Astrocyte of the spinal cord (primary cell): ENCODE data around the gene SLCO4A1.

Experiments
- DNase-seq: peaks from one replicate; pipeline ENCODE4 v3.0.0; 2011; ENCODE audit warnings: low read depth, low spot score
- H3K4me3 ChIP-seq: 2 replicates; pipeline ENCODE4 v1.5.1; 2011; ENCODE audit warnings: low read depth, mild to moderate bottlenecking, low read length, moderate library complexity
- in situ Hi-C: cut with HindIII; loops from 2 replicates; pipeline ENCODE4 v1.10.0; 2017; ENCODE audit warnings: low sequenced_read_pairs
- TF ChIP-seq, protein P1 (sequence below): IDR thresholded peaks from 2 replicates; pipeline ENCODE4 v1.5.1; 2012; ENCODE audit warnings: low read depth, mild to moderate bottlenecking, low read length, inconsistent platforms

The SLCO4A1 gene

DNA sequence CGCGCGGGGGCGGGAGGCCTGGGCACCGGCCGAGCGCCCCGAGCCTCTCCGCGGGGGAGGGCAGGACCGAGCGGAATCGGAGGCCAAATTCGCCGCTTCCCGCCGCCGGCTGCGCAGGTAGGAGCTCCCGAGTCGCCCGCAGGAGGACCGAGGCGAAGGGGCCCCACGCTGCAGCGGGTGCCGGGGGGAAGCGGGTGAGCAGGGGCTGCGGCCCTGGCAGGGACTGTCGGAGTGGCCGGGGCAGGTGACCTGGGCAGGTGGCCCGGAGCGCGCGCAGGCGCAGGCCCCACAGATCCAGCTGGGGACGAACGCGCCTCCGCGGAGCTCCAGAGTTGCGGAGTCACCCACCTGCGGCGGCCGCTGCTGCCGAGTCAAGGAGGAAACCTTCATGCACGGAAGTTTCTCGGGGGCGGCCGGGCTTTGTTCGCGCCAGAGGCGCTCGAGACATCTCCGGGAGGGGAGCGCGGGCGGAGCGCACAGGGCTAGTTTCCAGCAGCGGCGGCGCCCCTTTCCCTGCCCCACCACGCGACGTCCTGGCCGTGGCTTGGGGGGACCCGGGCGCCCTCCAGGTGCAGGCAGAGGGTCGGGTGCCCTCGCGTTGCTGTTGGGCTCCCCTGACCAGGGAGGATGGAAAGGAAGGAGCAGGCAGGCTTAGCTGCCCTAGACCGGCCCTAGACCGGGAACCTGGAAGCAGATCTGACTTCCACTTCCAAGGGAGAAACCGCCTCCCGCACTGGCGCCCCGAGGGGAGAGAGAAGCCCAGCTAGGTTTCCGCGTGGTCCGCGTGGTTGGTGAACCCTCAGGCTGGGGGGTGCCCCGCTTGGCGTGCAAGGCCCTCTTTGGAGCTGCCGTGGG, 590 bp downstream of the SLCO4A1 start:
- no peak for DNase-seq
- H3K4me3 ChIP-seq, result no peak overlapping the region
- TF ChIP-seq, protein P1, sequence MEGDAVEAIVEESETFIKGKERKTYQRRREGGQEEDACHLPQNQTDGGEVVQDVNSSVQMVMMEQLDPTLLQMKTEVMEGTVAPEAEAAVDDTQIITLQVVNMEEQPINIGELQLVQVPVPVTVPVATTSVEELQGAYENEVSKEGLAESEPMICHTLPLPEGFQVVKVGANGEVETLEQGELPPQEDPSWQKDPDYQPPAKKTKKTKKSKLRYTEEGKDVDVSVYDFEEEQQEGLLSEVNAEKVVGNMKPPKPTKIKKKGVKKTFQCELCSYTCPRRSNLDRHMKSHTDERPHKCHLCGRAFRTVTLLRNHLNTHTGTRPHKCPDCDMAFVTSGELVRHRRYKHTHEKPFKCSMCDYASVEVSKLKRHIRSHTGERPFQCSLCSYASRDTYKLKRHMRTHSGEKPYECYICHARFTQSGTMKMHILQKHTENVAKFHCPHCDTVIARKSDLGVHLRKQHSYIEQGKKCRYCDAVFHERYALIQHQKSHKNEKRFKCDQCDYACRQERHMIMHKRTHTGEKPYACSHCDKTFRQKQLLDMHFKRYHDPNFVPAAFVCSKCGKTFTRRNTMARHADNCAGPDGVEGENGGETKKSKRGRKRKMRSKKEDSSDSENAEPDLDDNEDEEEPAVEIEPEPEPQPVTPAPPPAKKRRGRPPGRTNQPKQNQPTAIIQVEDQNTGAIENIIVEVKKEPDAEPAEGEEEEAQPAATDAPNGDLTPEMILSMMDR, result no peak
- in situ Hi-C loops, result no loop called here

DNA sequence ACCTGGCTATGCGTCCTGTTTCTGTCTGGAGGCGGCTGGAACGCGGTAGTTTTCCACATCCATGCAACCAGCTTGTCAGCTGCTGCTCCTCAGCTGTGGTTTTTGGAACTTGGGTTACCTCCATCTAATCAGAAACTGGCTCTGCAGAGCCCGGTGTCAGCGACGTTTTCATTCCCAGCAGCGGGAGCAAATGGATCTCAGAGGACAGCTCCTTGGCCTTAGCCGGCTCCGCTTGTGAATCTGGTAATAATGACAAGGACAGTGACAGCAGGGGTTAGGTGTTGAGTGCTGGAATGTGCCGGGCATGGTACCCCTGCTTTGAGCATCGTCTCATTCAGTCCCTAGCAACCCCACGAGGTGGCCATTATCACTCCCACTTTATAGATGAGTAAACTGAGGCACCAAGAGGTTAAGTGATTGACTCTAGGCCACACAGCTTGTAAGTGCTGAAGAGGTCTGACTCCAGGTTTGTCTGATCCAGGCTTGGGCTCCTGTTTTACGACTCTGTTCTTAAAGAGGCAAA, 1.3 kb downstream of the SLCO4A1 start:
- no peak for DNase-seq
- H3K4me3 ChIP-seq, result no peak overlapping the region
- TF ChIP-seq, protein P1, result no peak
- in situ Hi-C loops, result no loop called here

DNA sequence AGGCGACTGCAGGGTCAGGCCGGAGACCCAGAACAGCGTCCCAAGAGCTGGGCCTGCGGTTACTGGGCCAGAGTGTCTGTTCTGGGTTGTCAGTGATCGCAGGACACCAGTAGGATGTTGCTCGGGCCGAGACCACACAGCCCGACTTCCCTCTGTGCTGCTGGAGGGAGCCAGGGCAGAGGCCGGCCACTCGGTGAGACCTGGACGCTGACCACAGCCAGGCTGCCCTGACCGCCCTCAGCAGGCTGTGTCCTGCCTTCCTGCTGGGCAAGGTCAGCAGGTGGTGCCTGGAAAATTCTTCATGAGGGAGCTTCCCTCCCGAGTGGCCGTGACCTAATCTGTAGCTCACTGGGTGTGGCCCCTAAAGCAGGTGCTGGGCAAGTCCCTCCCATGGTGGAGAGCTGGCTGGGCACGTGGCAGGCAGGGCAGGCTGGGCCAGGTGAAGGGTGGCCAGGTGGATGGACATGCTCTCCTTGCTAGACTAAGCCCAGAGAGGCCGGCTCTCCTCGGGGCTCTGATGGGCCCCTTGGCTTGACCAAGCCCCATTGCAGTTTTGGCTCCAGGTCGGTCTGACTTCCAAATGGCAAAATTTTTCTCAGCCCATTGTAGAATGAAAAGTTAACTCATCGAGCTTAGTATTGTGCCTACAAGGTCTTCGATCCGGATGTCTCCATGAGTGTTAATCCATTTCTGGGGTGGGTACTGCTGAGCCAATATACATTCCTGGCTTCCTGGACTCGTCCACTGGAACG, 1.9 kb downstream of the SLCO4A1 start:
- TF ChIP-seq, protein P1, result no peak
- H3K4me3 ChIP-seq, result no peak overlapping the region
- DNase-seq, result no peak
- in situ Hi-C loops, result no loop called here

DNA sequence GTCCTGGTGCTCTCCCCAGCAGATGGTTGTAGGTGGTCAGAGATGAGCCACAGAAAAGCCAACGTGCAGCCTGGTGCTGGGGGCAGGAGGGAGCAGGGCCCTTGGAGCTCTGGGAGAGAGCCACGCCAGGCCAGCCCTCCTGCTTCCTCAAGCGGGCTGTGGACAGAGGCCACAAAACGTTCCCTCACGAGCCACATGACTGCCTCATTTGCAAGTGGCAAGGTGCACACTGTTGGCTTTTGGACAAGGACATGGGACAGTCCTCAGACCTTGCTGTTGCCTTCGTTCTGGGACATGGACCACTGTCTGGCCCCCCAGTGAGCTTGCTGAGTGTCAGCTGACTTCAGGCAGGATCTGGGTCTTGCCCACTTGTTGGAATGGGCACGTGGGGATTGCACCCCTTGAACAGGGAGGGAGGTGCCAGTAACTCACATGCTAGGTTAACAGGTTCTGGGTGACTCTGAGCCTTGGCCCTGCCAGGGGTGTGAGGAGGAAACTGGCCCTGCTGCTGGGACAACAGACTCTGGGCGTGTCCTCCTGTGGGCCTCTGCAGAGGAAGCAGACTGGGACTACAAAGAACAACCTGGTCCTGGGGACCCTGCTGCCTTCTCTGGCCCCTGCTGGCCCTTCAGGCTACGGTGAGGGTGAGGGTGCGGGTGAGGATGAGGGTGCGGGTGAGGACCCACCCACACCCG, 2.6 kb downstream of the SLCO4A1 start:
- TF ChIP-seq, protein P1, result no peak

DNA sequence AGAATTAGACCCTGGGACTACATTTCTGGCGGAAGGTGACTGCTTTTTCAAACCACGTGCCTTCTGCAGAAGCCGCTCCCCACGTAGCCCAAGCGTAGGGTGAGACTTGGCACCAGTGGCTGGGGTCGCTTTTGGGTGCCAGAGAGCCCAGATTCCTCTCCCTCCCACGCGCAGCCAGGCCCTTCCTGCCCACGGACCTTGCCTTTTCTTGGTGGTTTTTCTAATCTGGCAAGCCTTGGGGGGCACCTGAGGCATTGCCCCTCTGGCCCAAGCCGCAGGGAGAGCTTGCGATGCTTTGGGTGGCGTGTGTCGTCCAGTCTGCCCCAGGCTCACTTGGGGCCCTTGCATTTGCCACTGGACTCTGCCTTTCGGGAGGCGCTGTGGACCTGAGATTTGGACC, 3.3 kb downstream of the SLCO4A1 start:
- no peak overlapping the region for H3K4me3 ChIP-seq
- DNase-seq, result no peak
- TF ChIP-seq, protein P1, result no peak
- in situ Hi-C loops, result no loop called here

More for the DNA sequence above, 2.6 kb downstream of the SLCO4A1 start:
- no peak for DNase-seq
- in situ Hi-C loops, result no loop called here
- no peak overlapping the region for H3K4me3 ChIP-seq

DNA sequence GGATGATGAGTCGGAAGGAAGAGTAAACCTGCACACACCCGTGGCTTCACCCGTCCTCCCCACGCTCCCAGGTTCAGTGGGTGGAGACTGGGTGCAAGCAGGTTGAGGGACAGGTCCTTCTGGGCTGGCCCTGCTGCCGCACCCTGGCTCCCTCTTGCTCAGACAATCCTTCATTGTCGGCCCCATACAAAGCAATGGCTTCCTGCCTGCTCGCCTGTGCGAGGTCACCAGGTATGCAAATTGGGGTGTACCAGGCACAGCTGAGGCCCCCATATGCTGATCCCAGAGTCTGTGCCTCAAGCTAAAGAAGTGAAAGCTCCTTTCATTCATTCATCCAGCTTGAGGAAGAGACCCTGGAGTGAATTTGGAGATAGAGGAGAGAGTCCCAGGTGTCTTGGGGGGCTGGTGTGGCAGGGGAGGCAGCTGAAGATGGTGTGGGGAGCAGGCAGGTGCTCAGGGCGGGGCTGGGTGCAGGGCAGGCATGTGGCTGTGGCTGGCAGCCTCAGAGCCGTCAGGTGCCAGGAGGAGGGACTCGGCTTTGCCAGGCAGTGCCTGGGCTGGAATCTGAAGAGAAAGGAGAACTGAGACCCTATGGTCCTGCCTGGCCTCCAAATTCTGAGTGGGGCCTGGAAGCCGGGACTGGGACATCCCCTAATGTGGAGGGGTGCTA, 4.7 kb downstream of the SLCO4A1 start:
- in situ Hi-C loops, result no loop called here
- DNase-seq, result no peak
- no peak overlapping the region for H3K4me3 ChIP-seq
- TF ChIP-seq, protein P1, result no peak
